ENCODE measurements around the gene UGT1A8.

GRCh38 chr2:233691443-233692433 lies 74.3 kb downstream of the UGT1A8 start:
- no peak for TF ChIP-seq EZH2 (IDR thresholded peaks at IDR 0.05; ENCODE audit: insufficient read depth, poor library complexity, severe bottlenecking)
- TF ChIP-seq EZH2phosphoT487 (IDR thresholded peaks at IDR 0.05; ENCODE audit: insufficient read depth, low read depth): no peak

All from GM23248 (cell line).